Astrocyte (in vitro differentiated cells and primary cell): ENCODE measurements around the gene PERM1. TPM values are rescaled to one million over a fixed set of nuclear protein-coding genes. Genes with fewer than 3 reads are reported as not detected.

Experiments used
- DNase-seq: peaks from one replicate; pipeline ENCODE4 v3.0.0-alpha.2; 2010; ENCODE audit warnings: low read depth
- FAIRE-seq: peaks from 2 replicates; lab custom pipeline; 2011; peaks lifted over from hg19 to GRCh38; lab: Jason Lieb, UNC
- H2AFZ ChIP-seq: 2 replicates; pipeline ENCODE4 v1.6.0; 2012; ENCODE audit warnings: low read depth, low read length, inconsistent platforms
- H3K27ac ChIP-seq: 2 replicates; pipeline ENCODE4 v1.5.1; 2011; ENCODE audit warnings: low read depth, low read length, inconsistent platforms
- H3K27me3 ChIP-seq: 2 replicates; pipeline ENCODE4 v1.6.0; 2011; ENCODE audit warnings: low read length, inconsistent platforms; ENCODE audit not compliant: insufficient read depth
- H3K36me3 ChIP-seq: 2 replicates; pipeline ENCODE4 v1.5.1; 2011; ENCODE audit warnings: low read length, inconsistent platforms; ENCODE audit not compliant: insufficient read depth
- H3K4me1 ChIP-seq: 2 replicates; pipeline ENCODE4 v1.5.1; 2011; ENCODE audit warnings: low read length, inconsistent platforms; ENCODE audit not compliant: insufficient read depth
- H3K4me2 ChIP-seq: 2 replicates; pipeline ENCODE4 v1.6.0; 2012; ENCODE audit warnings: low read length, inconsistent platforms
- H3K4me3 ChIP-seq: 2 replicates; pipeline ENCODE4 v1.5.1; 2011; ENCODE audit warnings: low read depth, mild to moderate bottlenecking, low read length, inconsistent platforms; ENCODE audit not compliant: insufficient read depth
- H3K79me2 ChIP-seq: 2 replicates; pipeline ENCODE4 v1.6.0; 2012; ENCODE audit warnings: mild to moderate bottlenecking, low read length, inconsistent platforms; ENCODE audit not compliant: insufficient read depth
- H3K9ac ChIP-seq: 2 replicates; pipeline ENCODE4 v1.6.0; 2012; ENCODE audit warnings: mild to moderate bottlenecking, low read length, inconsistent platforms
- H3K9me3 ChIP-seq: 2 replicates; pipeline ENCODE4 v1.5.1; 2012; ENCODE audit warnings: low read depth, mild to moderate bottlenecking, low read length, inconsistent platforms; ENCODE audit not compliant: insufficient read depth
- H4K20me1 ChIP-seq: 2 replicates; pipeline ENCODE4 v1.6.0; 2012; ENCODE audit warnings: low read length, inconsistent platforms; ENCODE audit not compliant: insufficient read depth
- H3K27ac Mint-ChIP-seq: one replicate; pipeline ENCODE4 v1.8.0; 2021; ENCODE audit warnings: mild to moderate bottlenecking, mixed read lengths; ENCODE audit not compliant: unreplicated experiment
- H3K27me3 Mint-ChIP-seq: one replicate; pipeline ENCODE4 v1.8.0; 2021; ENCODE audit warnings: low read depth, mixed read lengths; ENCODE audit not compliant: unreplicated experiment
- H3K36me3 Mint-ChIP-seq: one replicate; pipeline ENCODE4 v1.8.0; 2021; ENCODE audit warnings: low read depth, mixed read lengths; ENCODE audit not compliant: unreplicated experiment
- H3K4me1 Mint-ChIP-seq: one replicate; pipeline ENCODE4 v1.8.0; 2021; ENCODE audit warnings: low read depth, mixed read lengths; ENCODE audit not compliant: unreplicated experiment
- H3K4me3 Mint-ChIP-seq: one replicate; pipeline ENCODE4 v1.8.0; 2021; ENCODE audit warnings: mild to moderate bottlenecking, moderate library complexity, mixed read lengths; ENCODE audit not compliant: unreplicated experiment
- H3K9me3 Mint-ChIP-seq: one replicate; pipeline ENCODE4 v1.8.0; 2021; ENCODE audit warnings: mild to moderate bottlenecking, mixed read lengths; ENCODE audit not compliant: unreplicated experiment
- CTCF ChIP-seq: IDR thresholded peaks from 2 replicates; pipeline ENCODE4 v1.5.1; 2011; ENCODE audit warnings: low read depth, mild to moderate bottlenecking, inconsistent platforms, low read length, moderate library complexity; ENCODE audit not compliant: insufficient read depth
- EZH2 ChIP-seq: IDR thresholded peaks from 2 replicates; pipeline ENCODE4 v1.6.1; 2012; ENCODE audit warnings: mild to moderate bottlenecking, low read length, inconsistent platforms; ENCODE audit not compliant: insufficient read depth
- total RNA-seq: library from RNA; stranded (reverse); gene quantifications from 2 replicates; pipeline ENCODE4 v1.2.1, GENCODE V29; 2021

Gene PERM1
- total RNA-seq, 1 donor from 2014 or later: 0.20 TPM

- Mint-ChIP-seq H3K4me3 (no peak overlapping the region), H3K27me3 (peaks cover 2% of the 10 kb centered on the region), H3K9me3 (no peaks in the 10 kb centered on the region), H3K36me3 (peaks cover 16% of the 10 kb centered on the region), H3K27ac (no peak overlapping the region), H3K4me1 (peaks cover 7% of the 10 kb centered on the region)
- Histone ChIP-seq H3K27ac (no peak overlapping the region), H3K9me3 (no peaks in the 10 kb centered on the region), H3K36me3 (peaks cover 19% of the 10 kb centered on the region), H3K9ac (no peak overlapping the region), H3K79me2 (peaks cover 31% of the 10 kb centered on the region), H3K27me3 (no peaks in the 10 kb centered on the region), H2AFZ (no peak overlapping the region), H3K4me2 (no peak overlapping the region), H3K4me3 (no peak overlapping the region), H4K20me1 (peaks cover 44% of the 10 kb centered on the region), H3K4me1 (peaks cover 2% of the 10 kb centered on the region)
- no peak for FAIRE-seq
- no peak for TF ChIP-seq CTCF
- DNase-seq: no peak
Observed at GRCh38 chr1:955474-955873, 26.4 kb downstream of the PERM1 start.

GRCh38 chr1:954927-955326 is 27.0 kb downstream of the PERM1 start:
- Histone ChIP-seq H3K4me1 (peaks cover 2% of the 10 kb centered on the region), H3K79me2 (peaks cover 35% of the 10 kb centered on the region), H3K9ac (no peak overlapping the region), H3K4me3 (no peak overlapping the region), H3K9me3 (no peaks in the 10 kb centered on the region), H3K27ac (no peak overlapping the region), H3K36me3 (peaks cover 22% of the 10 kb centered on the region), H3K4me2 (no peak overlapping the region), H3K27me3 (no peaks in the 10 kb centered on the region), H2AFZ (no peak overlapping the region), H4K20me1 (peaks cover 50% of the 10 kb centered on the region)
- peaks cover 2% of the 10 kb centered on the region for H3K27me3 Mint-ChIP-seq
- FAIRE-seq (no peak), DNase-seq (no peak)
- TF ChIP-seq EZH2: no peak
- TF ChIP-seq CTCF: no peak
- peaks cover 16% of the 10 kb centered on the region for H3K36me3 Mint-ChIP-seq
- H3K9me3 Mint-ChIP-seq: no peaks in the 10 kb centered on the region
- peak overlapping the region; percentile 35 for H3K27ac Mint-ChIP-seq
- peaks cover 7% of the 10 kb centered on the region for H3K4me1 Mint-ChIP-seq
- H3K4me3 Mint-ChIP-seq: no peak overlapping the region

GRCh38 chr1:953524-954320 is 28.2 kb downstream of the PERM1 start:
- DNase-seq (no peak), FAIRE-seq (no peak)
- H3K9ac ChIP-seq: no peak overlapping the region
- H3K27me3 Mint-ChIP-seq: peaks cover 2% of the 10 kb centered on the region
- H3K9me3 Mint-ChIP-seq: no peaks in the 10 kb centered on the region
- no peak overlapping the region for H3K27ac ChIP-seq
- H3K36me3 Mint-ChIP-seq: peaks cover 18% of the 10 kb centered on the region
- no peak overlapping the region for H3K4me2 ChIP-seq
- TF ChIP-seq EZH2 (no peak), CTCF (no peak)
- no peak overlapping the region for H3K4me3 Mint-ChIP-seq
- H3K36me3 ChIP-seq: peaks cover 26% of the 10 kb centered on the region
- peaks cover 7% of the 10 kb centered on the region for H3K4me1 Mint-ChIP-seq
- H2AFZ ChIP-seq: no peak overlapping the region
- no peaks in the 10 kb centered on the region for H3K4me1 ChIP-seq
- no peak overlapping the region for H3K4me3 ChIP-seq
- no peak overlapping the region for H3K27ac Mint-ChIP-seq
- peaks cover 60% of the 10 kb centered on the region for H4K20me1 ChIP-seq
- H3K27me3 ChIP-seq: no peaks in the 10 kb centered on the region
- peaks cover 32% of the 10 kb centered on the region for H3K79me2 ChIP-seq
- H3K9me3 ChIP-seq: no peaks in the 10 kb centered on the region
